ENCODE data around the gene SPECC1L.

Gene SPECC1L

DNA sequence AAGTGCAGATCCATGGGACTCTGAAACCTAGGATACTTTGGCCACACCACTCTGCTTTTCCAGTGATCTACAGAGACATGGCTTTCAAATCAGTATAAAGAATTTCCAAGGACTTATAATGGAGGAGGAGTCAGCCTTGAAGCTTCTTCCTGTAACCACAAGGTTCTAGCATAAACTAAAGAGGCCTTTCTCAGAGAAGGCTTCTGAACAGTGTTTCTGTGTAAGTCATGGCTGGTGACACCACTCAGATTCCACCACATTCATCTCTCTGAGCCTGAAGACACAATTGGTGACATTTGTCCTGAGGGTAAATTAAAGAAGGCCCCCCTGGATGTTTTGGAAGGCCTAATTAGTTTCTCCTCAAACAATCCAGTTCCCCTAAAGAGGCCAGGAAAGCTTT is 127.8 kb downstream of the SPECC1L start:
- no peak for DNase-seq (ENCODE audit: low spot score)

DNA sequence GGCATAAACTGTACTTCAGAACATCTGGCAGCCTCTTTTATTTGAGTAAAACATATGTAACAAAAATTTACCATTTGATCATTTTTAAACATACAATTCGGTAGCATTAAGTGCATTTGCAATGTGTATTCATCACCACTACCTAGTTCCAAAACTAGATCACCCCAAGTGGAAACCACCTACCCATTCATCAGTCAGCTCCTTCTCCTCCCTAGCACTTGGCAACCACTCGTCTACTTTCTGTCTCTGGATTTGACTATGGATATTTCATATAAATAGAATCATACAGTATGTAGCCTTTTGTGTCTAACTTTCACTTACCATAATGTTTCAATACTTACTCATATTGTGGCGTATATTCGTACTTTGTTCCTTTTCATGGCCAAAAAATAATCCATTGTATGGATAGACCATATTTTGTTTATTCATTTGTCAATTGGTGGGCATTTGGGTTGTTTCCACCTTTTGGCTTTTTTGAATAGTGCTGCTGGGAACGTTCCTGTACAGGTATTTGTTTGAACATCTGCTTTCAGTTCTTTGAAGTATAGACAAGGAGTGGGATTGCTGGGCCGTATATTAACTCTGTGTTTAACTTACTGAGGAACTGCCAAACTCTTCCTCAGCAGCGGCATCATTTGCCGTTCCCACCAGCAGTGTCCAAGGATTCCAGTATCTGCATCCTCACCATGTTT is 129.5 kb downstream of the SPECC1L start:
- no peak for DNase-seq (ENCODE audit: low spot score)

DNA sequence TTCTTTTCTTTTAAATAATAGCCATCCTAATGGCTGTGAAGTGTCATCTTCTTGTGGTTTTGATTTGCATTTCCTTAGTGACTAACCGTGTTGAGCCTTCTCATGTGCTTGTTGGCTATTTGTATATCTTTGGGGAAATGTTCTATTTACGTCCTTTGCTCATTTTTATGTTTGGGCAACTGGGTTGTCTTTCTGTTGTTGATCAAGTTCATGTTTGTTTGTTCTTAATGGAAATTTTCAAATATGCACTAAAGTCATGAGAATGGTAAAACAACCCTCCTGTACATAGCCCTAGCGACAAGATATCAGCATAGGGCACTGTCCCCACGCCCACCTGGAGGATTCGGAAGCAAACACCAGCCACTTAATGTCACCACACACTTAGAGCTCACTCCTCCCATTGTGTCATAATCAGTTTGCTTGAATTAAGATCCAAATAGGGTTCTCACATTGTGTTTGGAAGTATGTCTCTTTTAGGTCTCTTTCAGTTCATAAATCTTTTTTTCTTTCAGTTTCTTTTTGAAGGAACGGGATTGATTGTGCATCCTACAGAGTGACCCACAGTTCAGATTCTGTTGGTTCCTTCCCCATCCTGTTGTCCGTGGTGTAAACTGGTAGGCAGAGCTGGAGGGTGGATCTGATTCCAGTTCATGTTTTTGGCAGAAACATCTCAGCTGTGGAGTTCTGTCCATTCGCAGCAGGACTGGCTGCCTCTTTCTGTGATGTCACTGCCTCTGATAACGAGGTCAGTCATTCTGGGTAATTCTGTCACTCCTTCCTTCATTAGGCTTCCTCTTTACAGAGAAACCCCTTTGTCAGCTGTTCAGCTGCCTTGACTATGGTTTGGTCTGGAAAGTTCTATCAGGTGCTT is 130.3 kb downstream of the SPECC1L start:
- no peak for DNase-seq (ENCODE audit: low spot score)

DNA sequence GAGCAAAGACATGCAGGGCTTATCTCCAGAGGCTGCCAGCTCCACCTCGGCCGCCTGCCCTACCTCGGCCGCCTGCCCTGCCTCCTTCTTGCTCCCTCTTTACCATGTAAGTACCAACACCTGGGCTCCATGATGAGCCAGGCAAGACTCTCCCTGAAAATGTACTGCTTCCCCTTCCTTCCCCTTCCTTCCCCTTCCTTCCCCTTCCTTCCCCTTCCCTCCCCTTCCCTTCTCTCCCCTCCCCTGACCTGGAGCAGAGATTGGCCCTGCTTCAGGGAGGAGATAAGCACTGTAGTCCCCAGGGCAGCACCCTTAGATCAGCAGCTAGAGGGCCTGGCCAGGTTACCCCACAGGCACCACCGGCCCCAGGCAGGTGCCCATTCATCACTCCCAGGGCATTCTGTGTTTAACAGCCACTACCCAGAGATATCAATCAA is 131.3 kb downstream of the SPECC1L start:
- no peak for DNase-seq (ENCODE audit: low spot score)

DNA sequence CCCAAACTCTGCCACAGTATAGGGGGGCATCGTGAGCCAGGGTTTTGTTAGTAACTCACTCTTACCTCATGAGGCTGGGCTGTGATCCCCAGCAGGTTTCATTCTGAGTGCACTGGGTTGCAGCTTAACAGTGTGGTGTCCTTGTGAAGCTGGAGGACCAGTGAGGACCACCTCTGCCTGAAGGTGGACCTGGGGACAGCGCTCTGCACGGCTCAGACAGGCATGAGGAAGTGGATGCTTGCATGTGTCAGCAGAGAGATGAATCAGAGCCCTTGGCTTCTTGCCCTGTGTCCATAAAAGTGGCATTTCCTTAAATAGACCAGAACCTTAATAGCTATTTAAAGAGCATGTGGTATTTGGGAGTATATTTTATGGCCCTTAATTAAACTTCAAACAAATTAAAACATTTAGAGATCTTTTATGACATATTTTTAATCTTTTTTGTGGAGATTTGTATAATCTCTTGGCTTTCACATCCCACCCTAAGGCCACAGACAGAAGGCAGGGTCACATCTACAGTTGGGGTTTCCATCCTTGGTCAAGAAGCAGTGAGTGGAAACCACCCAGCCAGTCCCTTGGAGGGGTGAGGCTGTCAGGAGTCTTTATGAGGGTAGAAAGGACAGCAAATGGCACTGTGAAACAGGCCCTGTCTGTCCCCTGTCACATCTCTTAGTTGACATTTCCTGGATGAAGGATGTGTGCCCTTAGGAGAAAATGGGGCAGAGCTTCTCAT is 132.0 kb downstream of the SPECC1L start:
- DNase-seq (ENCODE audit: low spot score), result peak; percentile 80

DNA sequence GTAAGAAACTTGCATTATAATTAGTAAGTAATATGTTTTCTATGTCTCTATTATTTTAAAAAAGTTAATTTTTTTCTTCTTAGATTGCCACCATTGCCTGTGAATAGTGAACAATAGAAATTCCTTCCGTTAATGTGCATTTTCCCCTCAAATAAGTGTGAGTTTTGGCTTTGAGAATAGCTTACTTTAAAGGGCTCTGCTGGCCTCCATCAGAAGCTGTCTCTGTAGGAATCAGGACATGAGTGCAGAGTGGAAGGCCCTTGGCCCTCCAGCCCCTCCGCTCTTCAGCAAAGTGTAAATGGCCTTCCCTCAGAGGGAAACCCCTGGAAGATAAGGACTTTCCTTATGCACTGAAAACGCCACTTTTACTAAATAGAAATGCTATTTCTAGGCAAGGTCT is 132.7 kb downstream of the SPECC1L start:
- DNase-seq (ENCODE audit: low spot score), result no peak

DNA sequence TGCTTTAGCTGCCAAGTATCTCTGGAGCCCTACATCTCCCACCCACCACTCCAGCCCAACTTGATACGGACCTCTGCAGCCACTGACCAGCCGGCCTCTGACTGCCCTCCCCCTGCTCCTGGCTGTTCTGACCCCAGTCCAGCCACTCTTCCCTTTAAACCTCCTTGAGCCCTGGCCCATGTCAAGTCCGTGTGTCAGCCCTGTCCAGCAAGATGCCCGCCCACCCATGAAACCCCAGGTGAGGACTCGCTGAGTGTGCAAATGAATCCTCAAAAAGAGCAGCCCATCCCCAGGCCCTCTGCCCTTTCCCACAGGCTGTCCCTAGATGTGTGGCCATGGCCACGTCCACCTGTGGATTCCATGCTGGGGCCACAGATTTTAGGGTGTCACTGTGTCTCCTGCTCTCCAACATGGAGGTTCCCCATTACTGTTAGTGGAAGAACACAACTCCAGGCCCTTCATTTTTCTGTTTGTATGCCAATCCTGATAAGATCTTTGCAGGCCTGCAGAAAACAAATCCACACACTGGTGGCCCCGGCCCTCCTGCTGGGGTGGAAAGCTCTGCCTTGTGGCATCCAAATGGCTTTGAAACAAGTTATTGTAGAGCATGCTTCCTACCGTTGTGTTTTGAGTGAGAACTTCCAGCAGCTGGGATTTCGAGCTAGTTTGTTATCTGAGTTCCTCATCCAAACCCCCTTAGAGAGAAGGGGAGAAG is 134.1 kb downstream of the SPECC1L start:
- no peak for DNase-seq (ENCODE audit: low spot score)

DNA sequence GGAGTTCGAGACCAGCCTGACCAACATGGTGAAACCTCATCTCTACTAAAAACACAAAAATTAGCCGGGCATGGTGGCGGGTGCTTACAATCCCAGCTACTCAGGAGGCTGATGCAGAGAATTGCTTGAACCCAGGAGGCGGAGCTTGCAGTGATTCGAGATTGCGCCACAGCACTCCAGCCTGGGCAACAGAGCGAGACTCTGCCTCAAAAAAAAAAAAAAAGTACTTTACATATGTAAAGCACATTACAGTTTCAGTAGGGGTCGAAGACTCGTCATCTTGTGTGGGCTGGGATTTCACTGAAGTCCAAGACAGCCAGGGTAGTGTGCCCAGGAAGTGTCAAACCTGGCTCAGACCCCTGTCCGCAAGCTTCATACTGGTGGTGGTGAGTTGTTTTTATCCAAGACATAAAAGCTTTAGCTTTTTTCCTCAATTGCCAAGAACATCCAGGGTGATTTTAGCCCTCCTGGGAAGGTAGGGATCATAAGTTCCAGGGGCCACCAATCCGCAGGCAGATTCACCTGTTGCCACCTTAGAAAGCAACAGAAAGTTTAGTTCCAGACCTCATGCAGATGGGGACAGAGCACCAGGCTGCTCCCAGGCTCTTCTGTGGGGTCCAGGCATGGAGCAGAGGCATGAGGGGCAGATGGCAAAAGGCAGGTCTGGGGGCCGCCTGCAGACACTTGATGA is 135.1 kb downstream of the SPECC1L start:
- DNase-seq (ENCODE audit: low spot score), result no peak

DNA sequence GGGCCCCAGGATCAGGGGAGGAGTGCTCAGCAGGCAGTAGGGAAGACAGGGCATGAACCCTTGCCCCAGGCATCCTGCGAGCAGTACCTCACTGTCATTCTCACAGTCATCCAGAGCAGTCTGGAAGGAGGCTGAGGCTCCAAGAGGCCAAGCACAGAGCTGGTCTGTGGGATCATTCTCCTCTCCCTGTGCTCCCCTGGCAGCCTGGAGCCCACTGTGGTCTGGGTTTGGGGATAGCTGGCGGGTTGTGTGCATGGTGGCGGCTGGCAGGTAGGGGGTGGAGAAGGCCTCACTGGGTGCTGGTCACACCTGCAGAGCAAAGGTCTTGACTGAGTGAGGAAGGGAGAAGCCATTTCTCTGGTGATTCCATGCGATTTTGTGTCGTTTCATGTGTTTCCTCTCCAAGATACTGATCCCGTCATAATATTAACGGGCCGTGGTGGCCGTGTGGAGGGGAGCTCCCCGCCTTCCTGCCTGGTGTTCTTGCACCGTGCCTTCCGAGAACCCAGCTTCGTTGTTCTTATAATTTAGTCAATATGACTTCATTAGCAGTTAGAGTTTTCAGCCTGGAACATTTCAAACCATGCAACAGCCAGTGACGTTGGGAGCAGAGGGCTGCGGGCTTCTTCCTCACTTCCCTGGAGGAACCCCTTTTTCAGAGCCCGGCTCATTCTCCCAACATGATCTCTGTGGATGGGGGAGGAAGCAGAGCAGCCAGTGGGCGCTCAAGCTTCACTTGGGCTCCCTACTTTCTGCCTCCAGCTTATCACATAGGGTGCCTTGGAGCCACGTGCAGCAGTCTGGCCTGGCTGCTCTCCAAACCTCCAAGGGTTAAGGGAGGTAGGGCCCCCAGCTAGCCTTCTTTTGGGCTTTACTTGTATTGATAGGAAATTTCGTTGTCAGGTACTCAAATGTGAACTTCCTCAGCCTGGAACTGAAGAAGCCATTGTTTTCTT is 136.0 kb downstream of the SPECC1L start:
- DNase-seq (ENCODE audit: low spot score), result no peak

DNA sequence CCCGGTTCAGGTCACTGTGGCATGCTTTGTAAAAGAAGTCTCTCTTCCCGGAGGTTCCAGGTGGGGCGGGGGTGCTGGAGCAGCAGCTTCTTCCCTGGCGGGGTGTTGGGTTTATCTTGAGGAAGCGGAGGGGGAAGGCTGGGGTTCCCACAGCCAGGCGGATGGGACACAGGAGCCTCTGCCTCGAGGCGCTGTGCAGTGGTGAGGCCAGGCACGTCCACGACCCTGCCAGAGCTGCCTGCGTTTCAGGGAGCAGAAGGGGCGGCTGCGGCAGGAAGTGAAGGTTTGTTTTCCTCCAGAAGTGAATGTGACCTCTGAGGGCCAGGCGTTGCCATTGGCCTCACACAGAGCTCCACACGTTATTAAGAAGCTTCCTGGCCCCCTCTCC is 136.6 kb downstream of the SPECC1L start:
- no peak for DNase-seq (ENCODE audit: low spot score)

DNA sequence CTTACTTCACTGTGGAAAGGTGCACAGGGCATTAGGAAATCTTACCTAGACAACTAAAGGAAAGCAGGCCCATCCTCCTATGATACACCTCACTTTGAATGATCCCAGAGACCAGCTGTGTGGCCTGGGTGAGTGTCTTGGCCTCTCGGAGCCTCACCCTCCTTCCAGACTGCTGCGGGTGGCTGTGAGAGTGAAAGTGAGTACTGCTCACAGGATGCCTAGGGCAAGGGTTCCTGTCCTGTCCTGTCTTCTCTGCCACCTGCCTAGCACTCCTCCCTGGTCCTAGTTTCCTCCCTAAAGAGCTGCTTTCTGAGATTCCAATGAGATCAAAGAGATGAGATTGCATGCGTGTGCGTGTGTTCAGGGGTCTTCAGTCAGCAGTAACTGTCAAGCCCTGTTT is 137.3 kb downstream of the SPECC1L start:
- DNase-seq (ENCODE audit: low spot score), result no peak

DNA sequence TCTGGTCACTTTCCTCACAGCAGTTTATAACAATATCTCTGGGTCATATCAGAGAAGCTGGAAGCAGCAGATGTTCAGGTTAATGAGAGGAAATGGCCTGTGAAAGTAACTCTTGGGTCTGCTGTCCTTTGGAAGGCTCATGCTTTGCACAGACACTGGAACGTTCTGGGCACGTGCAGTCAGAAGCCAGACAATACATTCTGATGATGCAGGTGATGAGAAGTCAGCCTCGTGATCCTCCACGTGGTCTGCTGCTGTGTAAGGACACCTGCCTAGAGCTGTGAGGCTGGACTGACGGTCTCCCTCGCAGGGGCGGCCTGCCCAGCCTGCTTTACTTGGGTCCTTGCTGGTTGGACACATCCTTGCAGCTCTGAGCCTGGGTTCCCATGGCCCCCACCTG is 138.0 kb downstream of the SPECC1L start:
- no peak for DNase-seq (ENCODE audit: low spot score)

DNA sequence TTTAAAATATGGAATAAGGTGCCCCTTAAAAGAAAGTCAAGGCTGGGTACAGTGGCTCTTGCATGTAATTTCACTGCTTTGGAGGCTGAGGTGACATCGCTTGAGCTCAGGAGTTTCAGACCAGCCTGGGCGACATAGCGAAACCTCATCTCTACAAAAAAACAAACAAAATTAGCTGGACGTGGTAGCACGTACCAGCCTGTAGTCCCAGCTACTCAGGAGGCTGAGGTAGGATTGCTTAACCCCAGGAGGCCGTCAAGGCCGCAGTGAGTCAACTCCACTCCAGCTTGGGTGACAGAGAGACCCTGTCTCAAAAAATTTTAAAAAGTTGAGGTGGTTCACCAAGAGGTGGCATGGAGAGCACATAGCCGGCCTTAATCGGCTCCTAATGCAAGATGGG is 139.1 kb downstream of the SPECC1L start:
- DNase-seq (ENCODE audit: low spot score), result no peak

DNA sequence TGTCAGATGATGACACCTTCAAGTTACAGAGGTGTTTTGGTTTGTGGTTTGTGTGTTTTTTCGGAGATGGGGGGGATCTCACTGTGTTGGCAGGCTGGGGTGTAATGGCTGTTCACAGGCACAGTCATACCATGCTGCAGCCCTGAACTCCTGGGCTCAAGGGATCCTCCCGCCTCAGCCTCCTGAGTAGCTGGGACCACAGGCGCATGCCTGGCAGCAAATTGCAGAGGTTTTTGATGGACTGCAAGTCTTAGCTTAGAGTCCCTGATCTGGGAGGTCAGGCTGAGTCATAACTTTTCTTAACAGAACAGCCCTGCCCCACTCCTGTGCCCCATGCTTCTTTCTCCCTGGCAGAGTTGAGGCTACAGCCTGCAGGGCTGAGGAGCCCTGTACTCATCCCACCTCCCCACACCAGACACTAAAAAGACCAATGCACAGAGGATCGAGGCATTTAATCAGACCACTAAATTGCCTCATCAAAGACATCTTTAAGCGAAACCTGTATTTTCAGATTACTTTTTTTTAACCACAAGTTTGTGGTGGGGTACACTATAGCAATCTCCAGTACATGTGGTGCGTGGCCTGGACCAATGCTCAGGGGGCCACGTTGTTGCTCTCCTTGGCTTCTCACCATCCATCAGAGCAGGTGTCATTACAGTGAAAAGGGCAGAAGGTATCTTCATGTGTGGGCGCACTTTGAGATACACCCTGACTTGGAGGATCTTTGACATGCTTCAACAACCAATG is 139.7 kb downstream of the SPECC1L start:
- DNase-seq (ENCODE audit: low spot score), result peak; percentile 75

DNA sequence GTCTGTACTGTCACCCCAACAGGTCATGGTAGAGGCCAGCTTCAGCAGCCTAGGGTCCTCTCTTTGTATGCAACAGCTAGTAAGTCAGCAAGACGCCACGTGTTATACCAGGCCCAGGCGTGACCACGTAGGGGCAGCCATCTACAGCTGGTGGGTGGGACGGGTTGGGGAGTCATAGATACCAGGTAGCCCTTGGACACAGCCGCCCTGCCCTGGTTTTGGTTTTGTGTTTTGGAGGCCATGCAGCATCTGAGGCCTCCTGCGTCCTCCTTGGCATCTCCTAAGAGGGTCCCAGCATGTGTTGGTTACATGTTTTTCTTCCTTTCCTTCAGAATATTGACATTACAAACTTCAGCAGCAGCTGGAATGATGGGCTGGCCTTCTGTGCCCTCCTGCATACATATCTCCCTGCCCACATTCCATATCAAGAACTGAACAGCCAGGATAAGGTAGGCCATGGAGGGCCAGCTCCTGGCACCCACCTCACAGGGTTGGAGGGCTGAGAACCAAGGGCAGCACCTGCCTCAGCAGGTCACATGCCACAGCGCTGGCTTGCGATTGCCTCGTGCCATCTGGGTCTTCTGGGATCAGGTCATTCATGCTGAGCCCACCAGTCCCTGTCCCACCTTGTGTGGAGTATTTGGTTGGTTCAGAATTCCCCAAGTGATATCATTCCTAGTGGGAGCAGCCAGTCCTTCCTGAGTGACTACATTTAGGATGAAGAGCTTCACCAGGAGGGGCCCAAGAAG is 140.8 kb downstream of the SPECC1L start:
- no peak for DNase-seq (ENCODE audit: low spot score)

DNA sequence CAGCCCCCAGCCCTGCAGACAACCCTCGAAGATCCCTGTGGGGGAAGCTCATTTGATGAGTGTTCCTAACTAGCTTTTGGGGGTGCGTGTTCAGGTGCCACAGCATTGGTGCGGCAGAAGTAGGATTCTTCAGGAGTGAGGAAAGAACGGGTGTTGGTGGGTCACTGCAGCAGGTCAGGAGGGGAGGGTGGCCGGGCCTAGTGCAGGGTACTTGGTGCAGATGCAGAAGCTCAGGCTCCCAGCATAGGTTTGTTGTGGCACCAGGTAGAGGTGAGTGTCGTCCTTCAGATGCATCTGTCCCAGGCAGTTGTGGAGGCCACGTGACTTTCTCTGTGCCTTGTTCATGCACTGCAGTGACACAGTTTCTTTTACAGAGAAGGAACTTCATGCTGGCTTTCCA is 141.6 kb downstream of the SPECC1L start:
- no peak for DNase-seq (ENCODE audit: low spot score)

DNA sequence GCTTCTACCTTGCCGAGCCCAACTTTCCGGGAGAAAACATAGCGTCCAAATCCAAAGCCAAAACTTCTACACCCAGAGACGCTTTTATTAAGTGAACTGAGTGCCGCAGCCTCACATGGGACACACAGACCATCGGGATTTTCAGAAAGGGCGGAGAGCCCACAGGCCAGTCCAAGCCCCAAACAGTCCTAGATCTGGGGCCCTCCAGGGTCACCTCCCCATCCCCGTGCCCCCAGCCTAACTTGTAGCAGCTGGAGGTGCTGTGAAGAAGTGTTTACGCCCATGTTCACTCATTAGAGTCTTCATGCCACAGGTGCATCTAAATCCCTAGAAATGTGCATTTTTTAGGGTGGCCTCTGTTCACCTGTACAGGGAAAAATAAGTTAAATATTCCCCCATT is 142.6 kb downstream of the SPECC1L start:
- DNase-seq (ENCODE audit: low spot score), result no peak

DNA sequence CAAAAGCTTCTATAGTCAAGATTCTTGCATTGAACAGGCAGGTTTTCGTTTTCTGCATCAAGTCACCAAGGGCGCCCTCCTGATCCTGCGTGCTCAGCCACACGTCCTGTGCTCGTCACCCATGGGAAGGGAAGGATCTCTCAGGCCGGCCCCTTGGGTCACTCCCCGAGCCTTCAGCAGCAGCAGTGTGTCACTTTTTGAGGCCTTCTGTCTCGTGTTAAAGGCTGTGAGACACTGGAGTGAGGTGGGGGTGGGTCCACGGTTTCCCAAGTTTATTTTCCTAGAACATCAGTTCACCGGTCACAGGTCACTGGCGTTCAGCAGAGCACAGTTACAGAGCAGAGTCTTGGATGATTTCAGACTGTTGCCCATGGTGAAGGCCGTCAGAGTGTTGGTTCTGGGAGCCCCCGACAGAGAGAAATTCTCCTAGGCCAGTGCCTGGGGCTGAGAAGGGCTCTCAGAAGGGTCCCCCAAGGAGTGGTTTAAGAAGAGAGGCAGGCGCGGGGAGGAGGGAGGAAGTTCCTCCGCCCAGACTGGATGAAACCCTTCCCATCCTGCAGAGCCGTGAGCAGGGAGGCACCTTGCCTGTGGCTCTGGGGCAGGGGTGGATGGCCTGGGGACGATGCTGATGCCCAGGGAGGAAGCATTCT is 143.2 kb downstream of the SPECC1L start:
- DNase-seq (ENCODE audit: low spot score), result no peak

Measured in hepatic stellate cell (primary cell).